H1 (cell line): ENCODE measurements around the gene TCF25. TPM values are rescaled to one million over a fixed set of nuclear protein-coding genes. Genes with fewer than 3 reads are reported as not detected.

Source experiments
- ASH2L ChIP-seq: fragments of 200-600, 300-600 bp; sonication (generic); IDR thresholded peaks from one replicate; pipeline ENCODE4 v1.7.1; 2017; ENCODE audit warnings: low read length
- CBX8 ChIP-seq: fragments of 300-800, 300-1000 bp; sonication (generic); IDR thresholded peaks from 2 replicates; pipeline ENCODE4 v1.7.1; 2016; ENCODE audit warnings: low read depth, low read length, borderline replicate concordance
- CREB1 ChIP-seq: IDR thresholded peaks from 2 replicates; pipeline ENCODE4 v1.6.1; 2012; ENCODE audit warnings: inconsistent platforms
- JUN ChIP-seq: IDR thresholded peaks from 2 replicates; pipeline ENCODE4 v1.6.1; 2011; ENCODE audit warnings: low read depth, mild to moderate bottlenecking, improper control_type of control experiment, low read length
- NANOG ChIP-seq: IDR thresholded peaks from 2 replicates; pipeline ENCODE4 v1.6.1; 2011; ENCODE audit warnings: low read length, low read depth, mild to moderate bottlenecking, inconsistent platforms; ENCODE audit not compliant: insufficient read depth, poor library complexity, severe bottlenecking
- RBBP5 ChIP-seq: IDR thresholded peaks from 2 replicates; pipeline ENCODE4 v1.7.1; 2012; ENCODE audit warnings: low read depth, mild to moderate bottlenecking, inconsistent platforms, low read length, moderate library complexity, borderline replicate concordance
- polyA plus RNA-seq, 7 experiments: library from polyadenylated mRNA; depleted of rRNA in 3 of 7; stranded (reverse) in 5 of 7; unstranded in 2 of 7; fragments of >200 nt in 5 of 7; fragments of 200-250 nt in 2 of 7; gene quantifications; 1 replicate in 5 of 7; 2 replicates in 1 of 7; 4 replicates in 1 of 7; pipeline versions ENCODE4 v1.2.1 to v1.2.3, GENCODE V29; 2011 to 2013; ENCODE audit warnings: missing spikeins in 2 of 7, mixed read lengths in 2 of 7
- total RNA-seq: library from RNA; stranded (reverse); fragmentation: NEBNext Ultra II Directional; extraction: Animal tissue kit (Norgen Biotek cat#: 25700); gene quantifications from 2 replicates; pipeline ENCODE4 v1.2.1, GENCODE V29; 2021

TCF25 gene
- total and polyA plus RNA-seq, 2 of the 8 experiments (the other 6 are each of a cell fraction or from before 2014, with no cell fraction given) = 78.1 to 102 TPM

DNA sequence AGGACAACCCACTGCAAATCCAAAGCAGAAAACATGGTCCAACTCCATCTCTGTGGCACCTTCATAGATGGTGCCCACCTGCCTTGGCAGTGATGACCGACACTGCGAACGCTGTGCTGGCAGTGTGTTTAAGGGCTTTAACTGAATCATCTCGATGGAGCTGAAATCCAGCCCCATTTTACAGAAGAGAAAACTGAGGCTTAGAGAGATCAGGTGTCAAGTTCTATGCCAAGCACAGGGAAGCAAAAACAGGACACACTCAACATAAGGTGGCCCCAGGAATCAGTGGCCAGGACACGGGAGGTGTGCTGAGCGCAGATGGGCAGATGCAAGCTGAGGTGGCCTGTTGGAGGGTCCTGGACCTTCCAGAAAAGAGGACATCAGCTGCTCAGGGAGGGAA lies 10.7 kb upstream of the TCF25 start (continued):
- TF ChIP-seq CREB1 (no peak), ASH2L (no peak), RBBP5 (no peak), NANOG (no peak), CBX8 (no peak), JUN (no peak)
